ENCODE results near the gene CACNA1D. TPM values are rescaled to one million over a fixed set of nuclear protein-coding genes. Genes with fewer than 3 reads are reported as not detected.

CACNA1D gene
- total and polyA plus RNA-seq, 2 donors from 2014 or later = 3.7 to 35.7 TPM

DNA sequence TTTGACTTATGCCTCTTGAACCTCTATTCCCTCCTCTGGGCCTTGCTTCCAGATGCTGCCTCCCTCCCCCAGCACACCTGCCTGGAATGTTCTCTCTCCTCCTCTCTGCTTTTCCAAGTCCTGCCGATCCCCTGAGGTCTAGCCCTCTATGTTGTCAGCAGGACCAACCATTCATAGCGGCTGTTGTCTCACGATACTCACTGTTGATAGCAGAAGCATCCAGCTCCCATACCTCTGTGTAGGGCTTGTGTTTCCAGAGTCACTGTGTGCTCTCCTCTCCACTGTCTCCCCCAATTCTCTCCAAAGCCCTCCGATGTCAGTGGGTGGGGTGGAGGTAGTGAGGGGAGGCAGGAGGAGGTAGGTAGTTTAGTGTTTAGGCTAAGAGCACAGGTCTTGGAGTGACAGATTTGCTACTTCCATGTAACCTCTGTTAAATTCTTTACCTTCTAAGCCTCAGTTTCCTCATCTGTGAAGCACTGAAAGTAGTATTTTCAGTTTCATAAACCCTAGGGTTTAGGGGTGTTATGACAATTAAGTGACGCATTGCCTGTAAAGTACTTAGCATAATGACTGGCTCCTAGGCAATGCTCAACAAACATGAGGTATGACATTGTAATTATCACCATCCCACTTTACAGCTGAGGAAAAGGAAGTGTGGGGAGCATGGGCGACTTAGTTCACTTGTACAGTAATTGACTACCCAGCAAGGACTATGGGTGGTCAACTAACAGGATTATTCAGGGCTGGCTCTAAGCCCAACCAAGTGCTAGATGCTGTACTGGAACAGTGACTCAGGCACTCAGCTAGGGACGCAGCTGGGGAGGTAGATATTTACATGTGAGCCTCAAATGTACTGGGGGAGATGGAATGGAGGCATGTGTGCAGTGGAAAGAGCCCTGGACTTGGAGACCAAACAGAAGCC lies 122.8 kb downstream of the CACNA1D start:
- H3K9me3 ChIP-seq (ENCODE audit: control insufficient read depth in 2 of 3, insufficient read depth in 1 of 3, low read length in 3 of 3) = no peaks in the 10 kb centered on the region
- FAIRE-seq = no peak
- no peaks in the 10 kb centered on the region for H3K36me3 ChIP-seq (ENCODE audit: control insufficient read depth in 2 of 3, insufficient read depth in 3 of 3, low read length in 3 of 3)
- no peak overlapping the region for H3K27ac ChIP-seq (ENCODE audit: low read depth in 2 of 2, low read length in 2 of 2)
- no peak overlapping the region for H3K4me3 ChIP-seq (ENCODE audit: low read length in 3 of 3)
- no peaks in the 10 kb centered on the region for H3K27me3 ChIP-seq (ENCODE audit: control insufficient read depth, insufficient read depth, low read length)
- no peak overlapping the region for H3K9ac ChIP-seq (ENCODE audit: low read length in 3 of 3)
- TF ChIP-seq, protein P1, sequence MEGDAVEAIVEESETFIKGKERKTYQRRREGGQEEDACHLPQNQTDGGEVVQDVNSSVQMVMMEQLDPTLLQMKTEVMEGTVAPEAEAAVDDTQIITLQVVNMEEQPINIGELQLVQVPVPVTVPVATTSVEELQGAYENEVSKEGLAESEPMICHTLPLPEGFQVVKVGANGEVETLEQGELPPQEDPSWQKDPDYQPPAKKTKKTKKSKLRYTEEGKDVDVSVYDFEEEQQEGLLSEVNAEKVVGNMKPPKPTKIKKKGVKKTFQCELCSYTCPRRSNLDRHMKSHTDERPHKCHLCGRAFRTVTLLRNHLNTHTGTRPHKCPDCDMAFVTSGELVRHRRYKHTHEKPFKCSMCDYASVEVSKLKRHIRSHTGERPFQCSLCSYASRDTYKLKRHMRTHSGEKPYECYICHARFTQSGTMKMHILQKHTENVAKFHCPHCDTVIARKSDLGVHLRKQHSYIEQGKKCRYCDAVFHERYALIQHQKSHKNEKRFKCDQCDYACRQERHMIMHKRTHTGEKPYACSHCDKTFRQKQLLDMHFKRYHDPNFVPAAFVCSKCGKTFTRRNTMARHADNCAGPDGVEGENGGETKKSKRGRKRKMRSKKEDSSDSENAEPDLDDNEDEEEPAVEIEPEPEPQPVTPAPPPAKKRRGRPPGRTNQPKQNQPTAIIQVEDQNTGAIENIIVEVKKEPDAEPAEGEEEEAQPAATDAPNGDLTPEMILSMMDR (IDR thresholded peaks at IDR 0.05; ENCODE audit: borderline replicate concordance, extremely low read depth, insufficient read depth) = no peak
- intact Hi-C loops (cut with DNase I) = no loop called here
- H3K4me1 ChIP-seq (ENCODE audit: control insufficient read depth in 2 of 3, insufficient read depth in 2 of 3, low read depth in 1 of 3, low read length in 3 of 3) = peaks cover 0 to 10% (median 6%) of the 10 kb centered on the region in 3 donors
- no peak for DNase-seq

DNA sequence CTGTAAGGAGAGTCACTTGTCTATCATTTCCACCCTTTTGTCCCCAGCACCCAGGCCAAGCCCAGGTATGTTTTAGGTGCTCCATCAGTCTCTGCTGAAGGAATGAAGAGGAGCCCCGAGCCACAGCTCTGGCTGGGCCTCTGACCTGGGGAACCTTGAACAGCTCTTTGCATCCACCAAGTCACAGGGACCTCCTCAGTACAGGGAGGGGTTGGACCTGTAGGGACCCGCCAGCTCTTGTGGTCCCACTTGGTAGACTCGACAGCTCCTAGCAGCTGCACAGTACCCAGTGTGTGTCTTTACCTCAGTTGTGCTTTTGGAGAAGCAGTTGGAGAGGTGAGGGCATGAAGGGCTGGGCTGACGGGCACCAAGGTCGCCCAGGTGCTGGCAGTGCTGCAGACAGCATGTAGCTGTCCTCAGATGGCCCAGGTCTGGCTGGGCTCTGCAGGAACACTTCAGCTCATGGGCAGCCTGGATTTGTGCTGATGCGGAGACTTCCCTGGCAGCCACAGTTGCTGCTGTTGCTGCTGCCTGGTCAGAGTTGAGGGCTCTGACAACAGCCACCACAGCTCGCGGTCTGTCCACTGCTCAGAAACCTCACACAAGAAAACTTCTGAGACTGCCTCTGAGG lies 123.6 kb downstream of the CACNA1D start:
- Histone ChIP-seq H3K9ac (ENCODE audit: low read length in 3 of 3) (no peak overlapping the region), H3K27ac (ENCODE audit: low read depth in 2 of 2, low read length in 2 of 2) (no peak overlapping the region), H3K36me3 (ENCODE audit: control insufficient read depth in 2 of 3, insufficient read depth in 3 of 3, low read length in 3 of 3) (no peaks in the 10 kb centered on the region), H3K4me3 (ENCODE audit: low read length in 3 of 3) (no peak overlapping the region), H3K9me3 (ENCODE audit: control insufficient read depth in 2 of 3, insufficient read depth in 1 of 3, low read length in 3 of 3) (no peaks in the 10 kb centered on the region), H3K4me1 (ENCODE audit: control insufficient read depth in 2 of 3, insufficient read depth in 2 of 3, low read depth in 1 of 3, low read length in 3 of 3) (peaks cover 0 to 10% (median 6%) of the 10 kb centered on the region in 3 donors), H3K27me3 (ENCODE audit: control insufficient read depth, insufficient read depth, low read length) (no peaks in the 10 kb centered on the region)
- intact Hi-C loops (cut with DNase I) = no loop called here
- DNase-seq (no peak), FAIRE-seq (no peak)
- TF ChIP-seq, protein P1 (IDR thresholded peaks at IDR 0.05; ENCODE audit: borderline replicate concordance, extremely low read depth, insufficient read depth) = no peak

DNA sequence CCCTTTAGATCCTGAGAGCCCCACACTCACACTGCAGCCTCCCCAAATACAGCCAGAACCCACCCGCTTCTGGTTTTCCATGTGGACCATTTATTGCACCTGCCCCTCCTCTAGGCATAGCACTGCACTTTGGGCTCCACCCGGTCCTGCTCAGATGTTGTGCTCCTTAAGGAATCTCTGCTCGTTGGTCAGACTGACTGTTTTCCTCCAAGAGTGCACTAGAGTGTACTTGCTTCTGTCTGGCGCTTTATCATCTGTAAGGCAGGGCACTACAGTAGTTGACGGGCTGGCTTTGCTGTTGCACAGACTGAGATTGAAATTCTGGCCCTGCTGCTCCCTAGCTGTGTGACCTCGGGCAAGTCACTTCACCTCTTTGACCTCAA lies 124.1 kb downstream of the CACNA1D start:
- no peak for FAIRE-seq
- TF ChIP-seq, protein P1 (IDR thresholded peaks at IDR 0.05; ENCODE audit: borderline replicate concordance, extremely low read depth, insufficient read depth) = no peak
- DNase-seq = no peak
- H3K36me3 ChIP-seq (ENCODE audit: control insufficient read depth in 2 of 3, insufficient read depth in 3 of 3, low read length in 3 of 3) = no peaks in the 10 kb centered on the region
- intact Hi-C loops (cut with DNase I) = no loop called here
- H3K4me3 ChIP-seq (ENCODE audit: low read length in 3 of 3) = no peak overlapping the region
- H3K27ac ChIP-seq (ENCODE audit: low read depth in 2 of 2, low read length in 2 of 2) = no peak overlapping the region
- peaks cover 0 to 10% (median 6%) of the 10 kb centered on the region in 3 donors for H3K4me1 ChIP-seq (ENCODE audit: control insufficient read depth in 2 of 3, insufficient read depth in 2 of 3, low read depth in 1 of 3, low read length in 3 of 3)
- no peaks in the 10 kb centered on the region for H3K27me3 ChIP-seq (ENCODE audit: control insufficient read depth, insufficient read depth, low read length)
- no peak overlapping the region for H3K9ac ChIP-seq (ENCODE audit: low read length in 3 of 3)
- H3K9me3 ChIP-seq (ENCODE audit: control insufficient read depth in 2 of 3, insufficient read depth in 1 of 3, low read length in 3 of 3) = no peaks in the 10 kb centered on the region

Measured in kidney (tissue), 14 donors.